HCT116 (cell line): ENCODE results near the gene PTPRJ.

Experiments
- CTCF ChIP-seq, 3 experiments: fragments of 200-600 bp in 1 of 3; sonication (generic) in 1 of 3; IDR thresholded peaks in 2 of 3; conservative IDR thresholded peaks in 1 of 3; 2 replicates each; pipeline ENCODE4 v1.5.1; 2012 to 2017; ENCODE audit warnings: low read depth in 2 of 3, low read length in 2 of 3, antibody characterized with exemption in 1 of 3, borderline replicate concordance in 1 of 3, control low read depth in 1 of 3, mild to moderate bottlenecking in 1 of 3, mixed read lengths in 1 of 3, mixed run types in 1 of 3, moderate library complexity in 1 of 3; ENCODE audit not compliant: insufficient read depth in 1 of 3
- EZH2 ChIP-seq: fragments of 200-600 bp; sonication (generic); IDR thresholded peaks from 2 replicates; pipeline ENCODE4 v1.6.1; 2017; ENCODE audit warnings: antibody characterized with exemption, mixed run types
- EZH2phosphoT487 ChIP-seq: fragments of 200-600 bp; IDR thresholded peaks from 2 replicates; pipeline ENCODE4 v1.6.1; 2018; ENCODE audit warnings: antibody characterized with exemption, borderline replicate concordance
- JUND ChIP-seq: IDR thresholded peaks from 2 replicates; pipeline ENCODE4 v1.6.1; 2012
- POLR2A ChIP-seq: IDR thresholded peaks from 2 replicates; pipeline ENCODE4 v1.7.0; 2011; ENCODE audit warnings: borderline replicate concordance; ENCODE audit not compliant: insufficient read depth, insufficient read length; ENCODE audit errors: extremely low read depth
- RAD21 ChIP-seq: IDR thresholded peaks from 2 replicates; pipeline ENCODE4 v1.6.1; 2012; ENCODE audit warnings: low read depth, mild to moderate bottlenecking
- REST ChIP-seq: IDR thresholded peaks from 2 replicates; pipeline ENCODE4 v1.6.1; 2012; ENCODE audit warnings: low read depth
- YY1 ChIP-seq: IDR thresholded peaks from 2 replicates; pipeline ENCODE4 v1.6.1; 2011; ENCODE audit warnings: low read length, low read depth, moderate library complexity, mild to moderate bottlenecking; ENCODE audit not compliant: insufficient replicate concordance; ENCODE audit errors: extremely low read depth
- ZNF274 ChIP-seq: fragments of 200-500 bp; sonication (Bioruptor generic); IDR thresholded peaks from 2 replicates; pipeline ENCODE4 v1.6.1; 2014; ENCODE audit warnings: mild to moderate bottlenecking, low read depth, low read length, inconsistent platforms

- no peak for TF ChIP-seq CTCF (IDR thresholded peaks at IDR 0.05 in 2 of 3, conservative IDR thresholded peaks at IDR 0.05 in 1 of 3; ENCODE audit: borderline replicate concordance in 1 of 3, insufficient read depth in 1 of 3, low read depth in 2 of 3, low read length in 2 of 3)
- no peak for TF ChIP-seq JUND
- TF ChIP-seq POLR2A, result no peak
- TF ChIP-seq YY1, result no peak
- no peak for TF ChIP-seq EZH2
- no peak for TF ChIP-seq EZH2phosphoT487
- no peak for TF ChIP-seq ZNF274
- TF ChIP-seq RAD21, result no peak
- no peak for TF ChIP-seq REST
Measured at GRCh38 chr11:48058064-48058463, 77.7 kb downstream of the PTPRJ start.
